AG09319 (cell line): ENCODE results near the gene SCN4A.
"Not testable (repeated sequence)": the region's sequence is repeated elsewhere in the genome, so short reads cannot be mapped to it uniquely, and the experiment has no call there.

Source experiments
- DNase-seq: peaks from one replicate; pipeline ENCODE4 v3.0.0-alpha.2; 2010; ENCODE audit warnings: low read depth; ENCODE audit errors: extremely low read depth
- CTCF ChIP-seq: IDR thresholded peaks from 2 replicates; pipeline ENCODE4 v1.5.1; 2011; ENCODE audit warnings: low read depth, mild to moderate bottlenecking, inconsistent platforms, low read length, moderate library complexity

SCN4A gene

DNA sequence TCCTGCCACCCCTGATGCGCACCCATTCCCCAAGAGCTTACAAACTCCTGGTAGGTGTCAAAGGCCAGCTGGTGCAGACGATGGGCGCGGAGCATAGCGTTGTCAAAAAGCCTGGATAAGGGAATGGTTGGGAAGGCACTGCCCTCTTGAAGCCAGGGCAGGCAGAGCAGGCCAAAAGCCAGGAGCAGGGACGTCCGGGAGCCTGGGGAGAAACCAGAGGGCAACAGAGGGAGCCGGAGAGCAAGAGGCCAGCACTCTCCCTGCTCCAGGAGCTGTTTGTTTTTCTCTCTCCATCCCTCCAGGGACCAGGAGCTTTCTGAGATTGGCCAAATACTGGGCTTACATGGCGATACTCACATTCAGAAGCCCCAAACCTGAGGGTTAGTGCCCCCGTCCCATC is 54.4 kb downstream of the SCN4A start:
- DNase-seq, result no peak

GRCh38 chr17:63917646-63918045 is 55.1 kb downstream of the SCN4A start:
- TF ChIP-seq CTCF, result no peak
- DNase-seq, result no peak

More for the DNA sequence above, 54.4 kb downstream of the SCN4A start:
- TF ChIP-seq CTCF, result no peak; the same call in 1 of the 2 replicates

- DNase-seq, result not testable (repeated sequence)
Observed at GRCh38 chr17:63917206-63917605, 55.5 kb downstream of the SCN4A start.

DNA sequence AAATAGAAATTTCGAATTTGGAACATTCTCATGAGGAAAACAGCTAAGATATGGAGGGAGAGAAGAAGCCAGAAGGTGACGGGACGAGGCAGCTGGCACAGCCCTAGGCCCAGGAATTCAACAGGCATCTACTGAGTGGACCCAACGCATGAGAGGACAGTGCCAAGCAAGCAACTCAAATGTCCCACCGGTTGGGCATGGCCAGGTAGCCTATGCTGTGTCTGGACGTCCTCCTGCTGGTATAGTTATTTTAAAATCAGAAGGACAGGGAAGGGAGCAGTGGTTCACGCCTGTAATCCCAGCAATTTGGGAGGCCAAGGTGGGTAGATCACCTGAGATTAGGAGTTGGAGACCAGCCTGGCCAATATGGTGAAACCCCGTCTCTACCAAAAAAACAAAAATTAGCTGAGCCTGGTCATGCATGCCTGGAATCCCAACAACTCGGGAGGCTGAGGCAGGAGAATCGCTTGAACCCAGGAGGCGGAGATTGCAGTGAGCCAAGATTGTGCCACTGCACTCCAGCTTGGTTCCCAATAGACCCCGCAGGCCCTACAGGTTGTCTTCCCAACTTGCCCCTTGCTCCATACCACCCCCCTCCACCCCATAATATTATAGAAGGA is 56.0 kb downstream of the SCN4A start:
- TF ChIP-seq CTCF, result no peak
- DNase-seq, result no peak

GRCh38 chr17:63915753-63916152 is 57.0 kb downstream of the SCN4A start:
- not testable (repeated sequence) for DNase-seq

- no peak for DNase-seq
- no peak for TF ChIP-seq CTCF
Observed at GRCh38 chr17:63914471-63914870, 58.2 kb downstream of the SCN4A start.

- DNase-seq, result no peak
- peak; percentile 64 for TF ChIP-seq CTCF
Observed at GRCh38 chr17:63911657-63912100, 61.0 kb downstream of the SCN4A start.

GRCh38 chr17:63911041-63911635 is 61.6 kb downstream of the SCN4A start, which contains the start of gene CSHL1:
CSHL1 (minus strand) TSS chr17:63911258; CDS start chr17:63911196, 62 bp downstream.
- TF ChIP-seq CTCF, result no peak
- no peak for DNase-seq
